Esophagus muscularis mucosa (tissue), 4 donors: ENCODE results near the gene USP49. TPM values are rescaled to one million over a fixed set of nuclear protein-coding genes. Genes with fewer than 3 reads are reported as not detected.

ENCODE experiments used
- DNase-seq: peaks from one replicate; pipeline ENCODE4 v3.0.0-alpha.2; 2017; ENCODE audit errors: extremely low spot score
- H3K27ac ChIP-seq, 4 donors: fragments of 200-600 bp; sonication (generic); replicated peaks in 1 of 4; 1 replicate in 3 of 4; 2 replicates in 1 of 4; pipeline ENCODE4 v1.5.1; 2016 to 2019; ENCODE audit warnings: mild to moderate bottlenecking in 1 of 4
- H3K27me3 ChIP-seq, 4 donors: fragments of 200-600 bp; sonication (generic); one replicate each; pipeline versions ENCODE4 v1.5.1 to v1.6.0; 2016 to 2019
- H3K36me3 ChIP-seq, 4 donors: fragments of 200-600 bp; sonication (generic); one replicate each; pipeline ENCODE4 v1.5.1; 2016 to 2019
- H3K4me1 ChIP-seq, 4 donors: fragments of 200-600 bp; sonication (generic); one replicate each; pipeline ENCODE4 v1.5.1; 2016 to 2019
- H3K4me3 ChIP-seq, 4 donors: fragments of 200-600 bp; sonication (generic); 1 replicate in 2 of 4; 2 replicates in 2 of 4; pipeline ENCODE4 v1.5.1; 2016 to 2019; ENCODE audit warnings: mild to moderate bottlenecking in 4 of 4, moderate library complexity in 1 of 4
- H3K9me3 ChIP-seq, 4 donors: fragments of 200-600 bp; sonication (generic); 1 replicate in 3 of 4; 2 replicates in 1 of 4; pipeline ENCODE4 v1.5.1; 2016 to 2019
- EP300 ChIP-seq: sonication (generic); formaldehyde crosslinking; IDR thresholded peaks from one replicate; pipeline ENCODE4 v1.6.1; 2017; ENCODE audit warnings: antibody characterized with exemption
- POLR2A ChIP-seq: fragments of 450-650 bp; IDR thresholded peaks from one replicate; pipeline ENCODE4 v1.6.1; 2017; ENCODE audit warnings: antibody characterized with exemption, moderate library complexity, mild to moderate bottlenecking, low read depth
- POLR2AphosphoS5 ChIP-seq, 2 donors: sonication (generic); formaldehyde crosslinking; IDR thresholded peaks; one replicate each; pipeline ENCODE4 v1.6.1; 2017; ENCODE audit warnings: antibody characterized with exemption in 2 of 2
- WGBS: methylation state at CpG from one replicate; pipeline ENCODE4 v1.1.5; 2018; 5-methylcytosine and 5-hydroxymethylcytosine counted together
- intact Hi-C: fragments of 100-400 bp; cut with DNase I; formaldehyde crosslinking; loops from one replicate; pipeline ENCODE4 v1.15.1; 2023
- total RNA-seq, 4 donors: library from RNA; depleted of rRNA; stranded (reverse); fragments of >200 nt; gene quantifications; one replicate each; pipeline versions ENCODE4 v1.1.0 to v1.2.1, GENCODE V29; 2016
- TF ChIP-seq, protein P1 (sequence below), 3 experiments: fragments of 200-600 bp in 2 of 3; fragments of 450-650 bp in 1 of 3; sonication (generic) in 2 of 3; IDR thresholded peaks; one replicate each; pipeline ENCODE4 v1.5.1; 2017 to 2019; ENCODE audit warnings: antibody characterized with exemption in 3 of 3, mild to moderate bottlenecking in 2 of 3, moderate library complexity in 1 of 3

The USP49 gene
- total RNA-seq, 4 donors from 2014 or later = 1.3 to 2.5 (median 2.3) TPM

DNA sequence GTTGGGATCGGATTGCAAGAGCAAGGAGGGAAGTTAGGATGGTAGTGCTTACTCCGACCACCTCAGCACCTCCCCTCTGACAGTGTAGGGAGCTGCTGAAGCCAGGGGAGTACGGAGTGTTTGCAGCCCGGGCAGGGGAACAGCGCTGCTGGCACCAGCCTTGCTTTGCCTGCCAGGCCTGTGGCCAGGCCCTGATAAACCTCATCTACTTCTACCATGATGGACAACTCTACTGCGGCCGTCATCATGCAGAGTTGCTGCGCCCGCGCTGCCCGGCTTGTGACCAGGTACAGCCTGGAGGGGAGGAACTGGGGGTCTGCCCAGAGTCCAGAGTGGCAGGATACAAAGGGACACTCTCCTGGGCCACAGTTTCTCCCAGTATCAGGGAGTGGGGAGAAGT lies 109.9 kb downstream of the USP49 start:
- TF ChIP-seq POLR2AphosphoS5 (IDR thresholded peaks at IDR 0.05) (no peak), EP300 (no peak), POLR2A (no peak)
- TF ChIP-seq, protein P1, sequence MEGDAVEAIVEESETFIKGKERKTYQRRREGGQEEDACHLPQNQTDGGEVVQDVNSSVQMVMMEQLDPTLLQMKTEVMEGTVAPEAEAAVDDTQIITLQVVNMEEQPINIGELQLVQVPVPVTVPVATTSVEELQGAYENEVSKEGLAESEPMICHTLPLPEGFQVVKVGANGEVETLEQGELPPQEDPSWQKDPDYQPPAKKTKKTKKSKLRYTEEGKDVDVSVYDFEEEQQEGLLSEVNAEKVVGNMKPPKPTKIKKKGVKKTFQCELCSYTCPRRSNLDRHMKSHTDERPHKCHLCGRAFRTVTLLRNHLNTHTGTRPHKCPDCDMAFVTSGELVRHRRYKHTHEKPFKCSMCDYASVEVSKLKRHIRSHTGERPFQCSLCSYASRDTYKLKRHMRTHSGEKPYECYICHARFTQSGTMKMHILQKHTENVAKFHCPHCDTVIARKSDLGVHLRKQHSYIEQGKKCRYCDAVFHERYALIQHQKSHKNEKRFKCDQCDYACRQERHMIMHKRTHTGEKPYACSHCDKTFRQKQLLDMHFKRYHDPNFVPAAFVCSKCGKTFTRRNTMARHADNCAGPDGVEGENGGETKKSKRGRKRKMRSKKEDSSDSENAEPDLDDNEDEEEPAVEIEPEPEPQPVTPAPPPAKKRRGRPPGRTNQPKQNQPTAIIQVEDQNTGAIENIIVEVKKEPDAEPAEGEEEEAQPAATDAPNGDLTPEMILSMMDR (IDR thresholded peaks at IDR 0.05) = no peak
- Histone ChIP-seq H3K9me3 (no peaks in the 10 kb centered on the region), H3K27me3 (no peaks in the 10 kb centered on the region), H3K4me1 (peaks cover 49 to 88% (median 64%) of the 10 kb centered on the region in 4 donors), H3K36me3 (peaks cover 13 to 42% (median 15%) of the 10 kb centered on the region in 4 donors), H3K27ac (peak overlapping the region in 2 of 4 donors; percentile 93 to 96), H3K4me3 (no peak overlapping the region)
- no peak for DNase-seq
- WGBS = 81% methylated on average over 11 of the region's 11 CpGs
- intact Hi-C loops = loop anchor here (10.0 kb wide), 1 partner anchor 780 kb away; the partner anchor contains the start of gene UBR2

DNA sequence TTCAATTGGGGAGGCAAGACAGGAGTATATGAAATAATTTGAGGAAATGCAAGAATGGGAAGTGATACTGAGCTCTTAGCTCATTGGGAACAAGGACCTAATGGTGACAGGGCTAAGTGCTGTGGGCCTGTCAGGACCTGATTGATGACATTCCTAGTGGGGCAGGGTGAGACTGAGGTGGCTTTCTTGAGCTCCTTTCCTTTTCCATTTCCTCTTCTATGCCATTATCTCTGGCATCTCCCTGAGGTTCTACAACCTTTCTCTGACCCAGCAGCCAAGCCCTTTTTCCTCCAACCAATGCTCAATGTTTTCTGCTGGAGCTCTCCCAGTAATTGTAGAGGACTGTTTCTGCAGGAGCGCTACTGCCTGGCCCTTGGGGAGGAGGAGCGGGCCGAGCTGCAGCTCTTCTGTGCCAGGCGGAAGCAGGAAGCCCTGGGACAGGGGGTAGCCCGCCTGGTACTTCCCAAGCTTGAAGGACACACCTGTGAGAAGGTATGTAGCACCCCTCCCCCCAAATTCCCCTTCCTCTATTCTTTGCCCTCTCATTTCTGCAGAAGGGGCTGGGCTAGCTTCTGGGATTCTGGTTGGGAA lies 110.5 kb downstream of the USP49 start:
- DNase-seq = no peak
- Histone ChIP-seq H3K36me3 (peaks cover 7 to 37% (median 10%) of the 10 kb centered on the region in 4 donors), H3K27me3 (no peaks in the 10 kb centered on the region), H3K4me1 (peaks cover 49 to 88% (median 64%) of the 10 kb centered on the region in 4 donors), H3K9me3 (no peaks in the 10 kb centered on the region), H3K4me3 (no peak overlapping the region), H3K27ac (no peak overlapping the region)
- intact Hi-C loops = loop anchor here (5.0 to 10.0 kb wide), 2 partner anchors 258 to 780 kb away; partner anchors contain the start of gene UBR2
- WGBS = 63% methylated on average over 5 of the region's 5 CpGs
- TF ChIP-seq POLR2AphosphoS5 (IDR thresholded peaks at IDR 0.05) (no peak), POLR2A (no peak)

DNA sequence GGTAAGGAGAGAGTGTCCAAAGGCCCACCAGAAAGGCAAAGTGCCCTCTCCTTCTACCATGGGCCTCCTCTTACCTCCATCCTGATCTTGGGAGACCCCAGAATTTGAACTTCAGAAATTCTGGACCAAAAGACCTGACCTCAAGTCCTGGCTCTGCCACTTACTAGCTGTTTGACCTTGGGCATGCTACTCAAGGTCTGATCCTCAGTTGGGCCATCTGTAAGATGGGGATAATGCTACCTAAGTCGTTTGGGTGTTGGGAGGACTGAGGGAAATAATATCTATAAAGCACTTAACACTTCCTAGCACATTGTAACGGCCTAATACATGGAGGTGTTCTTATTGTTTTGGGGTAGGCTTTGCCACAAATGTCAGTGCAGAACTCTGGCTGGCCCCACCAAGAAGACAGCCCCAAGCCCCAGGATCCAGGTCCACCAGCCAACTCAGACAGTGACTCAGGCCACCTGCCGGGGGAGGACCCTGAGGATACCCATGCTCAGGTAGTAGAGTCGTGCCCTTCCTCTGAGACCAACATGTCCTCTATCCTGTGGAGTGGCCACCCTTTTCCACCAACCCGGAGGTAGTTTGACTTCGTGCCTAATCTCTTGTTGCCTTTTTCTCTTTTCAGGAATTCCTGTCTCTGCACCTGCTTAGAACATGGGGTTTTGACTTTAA lies 111.9 kb downstream of the USP49 start:
- no peak for TF ChIP-seq EP300
- TF ChIP-seq POLR2AphosphoS5 (IDR thresholded peaks at IDR 0.05) = no peak
- TF ChIP-seq, protein P1 (IDR thresholded peaks at IDR 0.05) = no peak
- TF ChIP-seq POLR2A = no peak
- no peak overlapping the region for H3K4me3 ChIP-seq
- H3K4me1 ChIP-seq = peaks cover 47 to 86% (median 65%) of the 10 kb centered on the region in 4 donors
- H3K9me3 ChIP-seq = no peaks in the 10 kb centered on the region
- WGBS = 78% methylated on average over 5 of the region's 6 CpGs
- H3K36me3 ChIP-seq = peaks cover 0 to 27% (median 0%) of the 10 kb centered on the region in 4 donors
- no peaks in the 10 kb centered on the region for H3K27me3 ChIP-seq
- no peak for DNase-seq
- intact Hi-C loops = loop anchor here (5.0 to 10.0 kb wide), 2 partner anchors 259 to 782 kb away; partner anchors contain the start of gene UBR2
- H3K27ac ChIP-seq = peak overlapping the region in 1 of 4 donors; percentile 0

DNA sequence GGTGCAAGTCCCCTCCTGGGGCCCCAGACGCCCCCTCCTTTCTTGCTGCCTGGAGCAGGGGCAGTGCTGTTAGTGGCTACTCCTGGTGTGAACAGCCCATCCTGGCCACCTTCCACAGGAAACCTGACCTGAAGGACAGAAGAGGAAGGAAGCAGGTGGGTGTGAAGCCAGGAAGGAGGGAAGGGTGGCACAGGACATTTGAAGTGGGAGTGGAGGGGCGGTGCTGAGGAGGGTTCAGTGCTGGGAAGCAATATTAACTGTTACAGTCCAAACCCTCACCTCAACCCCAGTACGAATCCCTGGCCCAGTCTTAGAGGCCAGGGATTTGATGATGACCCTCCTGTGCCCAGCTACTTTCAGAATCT lies 113.8 kb downstream of the USP49 start:
- WGBS = 13% methylated on average over 3 of the region's 3 CpGs
- H3K27me3 ChIP-seq = no peaks in the 10 kb centered on the region
- H3K36me3 ChIP-seq = peaks cover 0 to 32% (median 9%) of the 10 kb centered on the region in 4 donors
- H3K4me3 ChIP-seq = peak overlapping the region; percentile 71 to 88 (median 78)
- H3K27ac ChIP-seq = peak overlapping the region; percentile 83 to 90 (median 88)
- no peak for DNase-seq
- intact Hi-C loops = loop anchor here (5.0 to 10.0 kb wide), 2 partner anchors 261 to 783 kb away; partner anchors contain the start of gene UBR2
- no peaks in the 10 kb centered on the region for H3K9me3 ChIP-seq
- peaks cover 47 to 80% (median 62%) of the 10 kb centered on the region in 4 donors for H3K4me1 ChIP-seq
- TF ChIP-seq POLR2AphosphoS5 (IDR thresholded peaks at IDR 0.05) (no peak), POLR2A (no peak), EP300 (no peak)
- TF ChIP-seq, protein P1 (IDR thresholded peaks at IDR 0.05) = no peak
